Renal pelvis (tissue), 4 donors: Measurements from ENCODE around the gene HRH3. TPM values are rescaled to one million over a fixed set of nuclear protein-coding genes. Genes with fewer than 3 reads are reported as not detected.

Experiments
- DNase-seq: peaks from one replicate; pipeline ENCODE4 v3.0.0-alpha.2; 2013
- polyA plus RNA-seq, 3 donors: library from polyadenylated mRNA; unstranded; fragments of 120-200 nt; gene quantifications; one replicate each; pipeline ENCODE4 v1.2.1, GENCODE V29; 2013; ENCODE audit not compliant: insufficient read length in 3 of 3

The HRH3 gene
- polyA plus RNA-seq, 3 donors = 0.11 to 0.19 TPM; not detected in 1

GRCh38 chr20:62198931-62199330 is 21.1 kb downstream of the HRH3 start:
- no peak for DNase-seq

GRCh38 chr20:62198496-62198895 is 21.6 kb downstream of the HRH3 start:
- DNase-seq = no peak

DNA sequence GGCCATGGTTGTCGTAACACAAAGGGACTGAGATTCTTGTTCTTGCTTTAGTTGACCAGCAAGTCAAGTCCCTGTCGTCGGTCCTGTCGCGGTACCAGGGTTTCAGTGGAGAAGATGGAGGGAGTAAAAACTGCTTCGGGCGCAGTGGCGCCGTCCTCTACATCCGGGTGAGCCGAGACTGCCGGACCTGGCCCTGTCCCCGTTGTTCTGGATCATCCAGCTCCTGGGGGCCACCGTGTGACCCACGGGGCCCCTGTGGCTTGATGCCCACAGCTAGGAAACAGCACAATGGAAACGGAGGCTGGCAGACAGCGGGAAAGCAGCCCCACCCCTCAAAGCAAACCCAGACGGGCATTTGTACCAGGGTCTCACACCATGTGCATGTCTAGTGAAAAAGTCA is 22.3 kb downstream of the HRH3 start:
- no peak for DNase-seq

- DNase-seq = no peak
Measured at GRCh38 chr20:62197311-62197710, 22.8 kb downstream of the HRH3 start.

DNA sequence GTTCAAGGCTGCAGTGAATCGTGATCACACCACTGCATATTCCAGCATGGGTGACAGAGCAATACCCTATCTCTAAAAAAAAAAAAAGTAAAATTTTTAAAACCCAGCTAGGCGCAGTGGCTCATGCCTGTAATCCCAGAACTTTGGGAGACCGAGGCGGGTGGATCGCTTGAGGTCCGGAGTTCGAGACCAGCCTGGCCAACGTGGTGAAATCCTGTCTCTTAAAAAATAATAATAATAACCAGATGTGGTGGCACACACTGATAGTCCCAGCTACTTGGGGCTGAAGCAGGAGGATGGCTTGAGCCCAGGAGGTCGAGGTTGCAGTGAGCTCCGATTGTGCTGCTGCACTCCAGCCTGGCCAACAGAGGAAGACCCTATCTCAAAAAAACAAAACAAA is 23.8 kb downstream of the HRH3 start:
- DNase-seq = no peak

DNA sequence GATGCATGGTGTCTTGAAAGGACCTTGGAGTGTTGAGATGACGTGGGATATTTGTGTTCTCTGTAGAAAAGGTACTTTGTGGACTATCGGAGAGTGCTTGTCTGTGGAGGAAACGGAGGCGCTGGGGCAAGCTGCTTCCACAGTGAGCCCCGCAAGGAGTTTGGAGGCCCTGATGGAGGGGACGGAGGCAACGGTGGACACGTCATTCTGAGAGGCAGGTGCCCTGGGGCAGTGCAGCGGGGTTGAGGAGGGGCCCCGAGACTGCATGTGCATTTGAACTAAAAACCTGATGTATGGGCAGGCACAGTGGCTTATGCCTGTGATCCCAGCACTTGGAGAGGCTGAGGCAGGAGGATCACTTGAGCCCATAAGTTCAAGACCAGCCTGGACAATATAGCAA is 24.3 kb downstream of the HRH3 start:
- no peak for DNase-seq

GRCh38 chr20:62195075-62195405 is 25.0 kb downstream of the HRH3 start:
- no peak for DNase-seq

GRCh38 chr20:62193079-62194025 is 26.7 kb downstream of the HRH3 start:
- no peak for DNase-seq

DNA sequence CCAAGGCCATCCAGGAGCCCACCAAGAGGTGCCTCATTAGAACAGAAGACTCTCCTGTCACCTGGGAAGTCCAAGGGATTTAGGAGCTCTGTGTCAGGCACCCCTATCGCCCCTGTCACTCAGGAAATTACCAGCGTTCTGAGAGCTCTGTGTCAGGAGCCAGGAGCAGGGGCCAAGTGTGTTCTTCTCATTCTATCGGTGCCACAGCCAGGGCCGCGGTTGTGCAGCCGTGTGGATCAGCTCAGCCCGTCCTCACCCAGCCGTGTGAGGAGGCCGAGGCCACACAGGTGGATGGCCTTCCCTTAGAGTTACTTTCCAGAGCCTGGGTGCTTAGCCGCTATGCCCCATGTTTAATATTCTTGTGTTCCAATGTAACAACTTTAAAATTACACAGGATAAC is 27.4 kb downstream of the HRH3 start:
- DNase-seq = no peak

- no peak for DNase-seq
Measured at GRCh38 chr20:62191781-62192559, 28.1 kb downstream of the HRH3 start.

- no peak for DNase-seq
Measured at GRCh38 chr20:62190639-62191411, 29.3 kb downstream of the HRH3 start.

DNA sequence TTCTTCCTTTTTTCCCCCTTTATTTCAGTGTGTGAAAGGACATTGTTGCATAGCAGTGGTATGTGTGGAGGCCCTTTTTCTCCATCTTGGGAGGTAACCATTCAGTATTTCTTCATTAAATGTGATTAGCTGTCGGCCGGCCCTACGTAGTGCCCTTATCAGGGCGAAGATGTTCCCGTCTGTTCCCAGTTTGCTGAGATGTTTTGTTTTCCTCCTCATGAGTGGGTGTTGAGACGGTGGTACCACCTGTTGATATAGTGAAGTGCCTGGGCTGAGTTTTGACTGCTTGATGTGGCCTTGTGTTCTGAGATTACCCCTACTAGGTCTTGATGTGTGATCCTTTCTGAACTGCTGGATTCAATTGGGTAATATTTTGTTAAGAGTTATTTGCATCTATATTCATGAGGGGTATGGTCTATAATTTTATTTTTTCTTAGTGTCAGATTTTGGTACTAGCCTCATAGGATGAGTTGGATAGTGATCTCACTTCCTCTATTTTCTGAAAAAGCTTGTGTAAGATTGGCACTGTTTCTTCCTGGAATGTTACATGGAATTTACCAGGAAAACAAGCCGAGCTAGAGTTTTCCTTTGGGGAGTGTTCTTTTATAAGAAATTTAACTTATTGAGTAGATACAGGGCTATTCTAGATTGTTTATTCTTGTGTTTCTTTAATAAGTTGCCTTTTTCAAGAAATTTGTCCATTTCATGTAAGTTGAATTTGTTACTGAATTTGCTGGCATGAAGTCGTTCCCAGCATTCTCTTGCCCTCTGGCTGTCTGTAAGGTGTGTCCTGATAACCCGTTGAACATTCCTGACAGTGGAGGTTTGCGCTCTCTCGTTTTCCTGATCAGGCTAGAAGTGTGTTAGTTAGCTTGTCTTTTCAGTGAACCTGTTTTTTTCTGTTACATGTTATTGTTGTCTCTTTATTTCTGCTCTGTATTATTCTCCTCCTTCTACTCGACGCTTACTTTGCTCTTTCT is 32.9 kb downstream of the HRH3 start:
- DNase-seq = no peak

DNA sequence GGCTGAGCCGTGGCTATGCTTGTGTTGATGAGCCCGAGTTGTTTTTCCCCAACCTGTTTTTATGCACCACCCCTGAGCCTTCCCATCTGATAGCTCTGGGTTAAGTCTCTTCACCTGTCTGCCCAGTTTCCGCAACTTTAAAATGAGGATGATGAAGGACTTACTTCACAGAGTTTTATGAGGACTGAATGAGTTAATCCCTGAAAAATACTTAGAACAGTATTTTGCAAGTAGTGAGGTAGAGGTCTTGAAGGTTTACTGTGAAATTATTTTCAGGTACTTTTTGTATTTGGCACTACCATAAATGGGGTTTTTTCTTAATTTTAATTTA is 34.0 kb downstream of the HRH3 start:
- no peak for DNase-seq

DNA sequence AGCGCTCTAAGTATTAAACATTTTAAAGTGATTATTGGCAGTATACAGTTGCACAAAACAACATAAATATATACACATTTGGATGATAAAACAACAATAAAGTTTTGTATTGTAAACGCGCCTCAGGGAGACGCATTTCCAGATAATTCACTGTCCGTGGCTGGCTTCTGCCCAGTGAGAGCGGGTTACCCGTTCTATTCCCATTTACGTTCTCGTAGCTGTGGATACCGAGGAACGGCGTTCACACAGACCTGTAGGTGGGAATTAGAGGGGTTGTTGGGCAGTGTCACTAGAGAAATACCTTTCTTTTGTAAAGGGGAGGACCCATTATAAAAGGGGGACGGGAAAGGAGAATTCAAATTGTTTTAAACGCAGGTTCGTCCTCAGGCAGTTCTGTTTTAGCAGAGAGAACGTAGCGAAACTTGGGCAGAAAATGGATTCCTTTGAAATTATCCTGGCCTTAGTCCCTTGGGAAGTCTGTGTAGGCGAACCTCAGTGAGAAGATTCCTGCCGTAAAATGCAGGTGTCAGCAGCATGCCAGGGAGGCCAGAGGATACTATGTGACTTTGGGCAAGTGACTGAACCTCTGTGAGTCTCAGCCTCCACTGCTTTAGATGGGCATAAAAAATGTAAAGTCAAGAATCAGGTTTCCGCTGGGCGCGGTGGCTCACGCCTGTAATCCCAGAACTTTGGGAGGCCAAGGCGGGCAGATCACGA is 36.5 kb downstream of the HRH3 start:
- peak; percentile 2 for DNase-seq

GRCh38 chr20:62182469-62183425 is 37.3 kb downstream of the HRH3 start, which contains the start of gene MTG2:
Gene MTG2 (plus strand): TSS chr20:62183028. CDS start chr20:62193421, 10,393 bp downstream.
- DNase-seq = peak; percentile 96

DNA sequence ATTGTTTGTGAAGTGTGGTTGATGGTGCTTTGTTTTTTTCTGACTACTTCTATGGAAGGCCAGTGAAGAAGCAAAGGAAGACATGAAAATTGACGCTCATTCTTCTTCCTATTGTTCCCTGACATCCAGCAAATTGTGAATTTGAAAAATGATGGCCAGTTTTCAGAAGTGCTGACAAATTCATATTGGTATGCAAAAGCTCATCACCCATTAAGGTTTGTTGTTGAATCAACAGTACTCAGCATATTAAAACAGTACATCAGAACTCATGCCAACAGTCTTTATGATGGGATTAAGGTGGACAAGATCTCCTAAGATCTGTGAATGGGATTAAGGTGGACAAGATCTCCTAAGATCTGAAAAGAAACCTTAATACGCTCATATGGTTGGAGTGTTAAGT is 38.3 kb downstream of the HRH3 start:
- DNase-seq = no peak

GRCh38 chr20:62179162-62179504 is 40.9 kb downstream of the HRH3 start:
- DNase-seq = no peak

GRCh38 chr20:62178316-62179161 is 41.5 kb downstream of the HRH3 start:
- no peak for DNase-seq
